Non-pigmented ciliary epithelial cell (primary cell): ENCODE measurements around the gene CTNNA2.

Experiments
- DNase-seq: peaks from one replicate; pipeline ENCODE4 v3.0.0-alpha.2; 2010; ENCODE audit warnings: low read depth

Gene CTNNA2

GRCh38 chr2:80291656-80292055 is 778.8 kb downstream of the CTNNA2 start:
- no peak for DNase-seq

- no peak for DNase-seq
Observed at GRCh38 chr2:80292474-80292873, 779.6 kb downstream of the CTNNA2 start.

GRCh38 chr2:80293039-80293438 is 780.2 kb downstream of the CTNNA2 start:
- DNase-seq: no peak

GRCh38 chr2:80298954-80299353 is 786.1 kb downstream of the CTNNA2 start:
- DNase-seq: no peak

- DNase-seq: no peak
Observed at GRCh38 chr2:80299661-80300060, 786.8 kb downstream of the CTNNA2 start.

- DNase-seq: no peak
Observed at GRCh38 chr2:80300346-80300745, 787.5 kb downstream of the CTNNA2 start.

- DNase-seq: no peak
Observed at GRCh38 chr2:80300954-80301353, 788.1 kb downstream of the CTNNA2 start.

GRCh38 chr2:80302001-80302313 is 789.1 kb downstream of the CTNNA2 start:
- DNase-seq: no peak

- DNase-seq: no peak
Observed at GRCh38 chr2:80302314-80303005, 789.6 kb downstream of the CTNNA2 start.

- no peak for DNase-seq
Observed at GRCh38 chr2:80303006-80303908, 790.4 kb downstream of the CTNNA2 start.

GRCh38 chr2:80303909-80304837 is 791.3 kb downstream of the CTNNA2 start, which contains the start of gene LRRTM1:
Gene LRRTM1, minus strand, starts transcription at chr2:80304752. Its CDS starts 933 bp downstream, at chr2:80303819.
- no peak for DNase-seq

- no peak for DNase-seq
Observed at GRCh38 chr2:80311304-80311703, 798.5 kb downstream of the CTNNA2 start.

- DNase-seq: no peak
Observed at GRCh38 chr2:80312282-80312839, 799.5 kb downstream of the CTNNA2 start.

GRCh38 chr2:80322311-80322920 is 809.6 kb downstream of the CTNNA2 start:
- DNase-seq: no peak

GRCh38 chr2:80322958-80323357 is 810.1 kb downstream of the CTNNA2 start:
- no peak for DNase-seq

- DNase-seq: no peak
Observed at GRCh38 chr2:80323610-80324009, 810.8 kb downstream of the CTNNA2 start.

GRCh38 chr2:80324525-80324924 is 811.7 kb downstream of the CTNNA2 start:
- no peak for DNase-seq

GRCh38 chr2:80326214-80326613 is 813.4 kb downstream of the CTNNA2 start:
- no peak for DNase-seq

- no peak for DNase-seq
Observed at GRCh38 chr2:80326861-80327260, 814.0 kb downstream of the CTNNA2 start.

GRCh38 chr2:80328159-80328571 is 815.3 kb downstream of the CTNNA2 start:
- no peak for DNase-seq

- no peak for DNase-seq
Observed at GRCh38 chr2:80329491-80329890, 816.6 kb downstream of the CTNNA2 start.
